ENCODE measurements around the gene SCAF11. TPM values are rescaled to one million over a fixed set of nuclear protein-coding genes. Genes with fewer than 3 reads are reported as not detected.
"Not testable (repeated sequence)": the region's sequence is repeated elsewhere in the genome, so short reads cannot be mapped to it uniquely, and the experiment has no call there.

SCAF11 gene
- total RNA-seq = 100 to 1,000 TPM; 124 to 145 (median 137) TPM

- Histone ChIP-seq H3K4me1 (peaks cover 14 to 44% (median 23%) of the 10 kb centered on the region in 3 donors), H3K27ac (peak within 1 kb of the TSS; percentile 93 to 98 (median 96)), H3K4me3 (peak within 1 kb of the TSS; percentile 78 to 88), H3K36me3 (no peaks in the 10 kb centered on the region), H3K9me3 (no peaks in the 10 kb centered on the region), H3K27me3 (no peaks in the 10 kb centered on the region)
- 0 to 2% methylated on average over 3 to 7 of the region's 54 CpGs for WGBS, 2 donors (ENCODE audit: low coverage in 1 of 2)
- ATAC-seq = peak; percentile 94
- peak; percentile 76 for TF ChIP-seq POLR2AphosphoS5 (IDR thresholded peaks at IDR 0.05)
- TF ChIP-seq EP300 (IDR thresholded peaks at IDR 0.05) = no peak
- peak; percentile 88 to 90 for TF ChIP-seq POLR2A (IDR thresholded peaks at IDR 0.05)
- TF ChIP-seq, protein P1, sequence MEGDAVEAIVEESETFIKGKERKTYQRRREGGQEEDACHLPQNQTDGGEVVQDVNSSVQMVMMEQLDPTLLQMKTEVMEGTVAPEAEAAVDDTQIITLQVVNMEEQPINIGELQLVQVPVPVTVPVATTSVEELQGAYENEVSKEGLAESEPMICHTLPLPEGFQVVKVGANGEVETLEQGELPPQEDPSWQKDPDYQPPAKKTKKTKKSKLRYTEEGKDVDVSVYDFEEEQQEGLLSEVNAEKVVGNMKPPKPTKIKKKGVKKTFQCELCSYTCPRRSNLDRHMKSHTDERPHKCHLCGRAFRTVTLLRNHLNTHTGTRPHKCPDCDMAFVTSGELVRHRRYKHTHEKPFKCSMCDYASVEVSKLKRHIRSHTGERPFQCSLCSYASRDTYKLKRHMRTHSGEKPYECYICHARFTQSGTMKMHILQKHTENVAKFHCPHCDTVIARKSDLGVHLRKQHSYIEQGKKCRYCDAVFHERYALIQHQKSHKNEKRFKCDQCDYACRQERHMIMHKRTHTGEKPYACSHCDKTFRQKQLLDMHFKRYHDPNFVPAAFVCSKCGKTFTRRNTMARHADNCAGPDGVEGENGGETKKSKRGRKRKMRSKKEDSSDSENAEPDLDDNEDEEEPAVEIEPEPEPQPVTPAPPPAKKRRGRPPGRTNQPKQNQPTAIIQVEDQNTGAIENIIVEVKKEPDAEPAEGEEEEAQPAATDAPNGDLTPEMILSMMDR (IDR thresholded peaks at IDR 0.05) = peak; percentile 65 to 99 (median 98)
Measured at GRCh38 chr12:45990468-45991283, at the start of gene SCAF11. Gene SCAF11, minus strand, starts transcription at chr12:45990574. Its CDS starts 26,407 bp downstream, at chr12:45964167.

- not testable (repeated sequence) for H3K27ac ChIP-seq, H3K4me3 ChIP-seq, ATAC-seq, H3K27me3 ChIP-seq, H3K36me3 ChIP-seq, H3K4me1 ChIP-seq
- peaks cover 0 to 15% (median 0%) of the 10 kb centered on the region in 3 donors for H3K9me3 ChIP-seq
- WGBS, 2 donors (ENCODE audit: low coverage in 1 of 2) = 0% methylated on average over 1 of the region's 4 CpGs; no CpG with 5 or more reads in 1 of the 2 donors
Measured at GRCh38 chr12:46037066-46037465, 46.7 kb upstream of the SCAF11 start.

GRCh38 chr12:46027172-46027571 lies 36.8 kb upstream of the SCAF11 start:
- no peak overlapping the region for H3K4me3 ChIP-seq
- TF ChIP-seq EP300 (IDR thresholded peaks at IDR 0.05) = no peak
- no peak for TF ChIP-seq POLR2A (IDR thresholded peaks at IDR 0.05)
- TF ChIP-seq, protein P1 (IDR thresholded peaks at IDR 0.05) = no peak
- TF ChIP-seq POLR2AphosphoS5 (IDR thresholded peaks at IDR 0.05) = no peak
- H3K9me3 ChIP-seq = peaks cover 0 to 72% (median 0%) of the 10 kb centered on the region in 3 donors
- H3K27me3 ChIP-seq = no peaks in the 10 kb centered on the region
- no peak for ATAC-seq
- H3K36me3 ChIP-seq = no peaks in the 10 kb centered on the region
- no peaks in the 10 kb centered on the region for H3K4me1 ChIP-seq
- no peak overlapping the region for H3K27ac ChIP-seq

DNA sequence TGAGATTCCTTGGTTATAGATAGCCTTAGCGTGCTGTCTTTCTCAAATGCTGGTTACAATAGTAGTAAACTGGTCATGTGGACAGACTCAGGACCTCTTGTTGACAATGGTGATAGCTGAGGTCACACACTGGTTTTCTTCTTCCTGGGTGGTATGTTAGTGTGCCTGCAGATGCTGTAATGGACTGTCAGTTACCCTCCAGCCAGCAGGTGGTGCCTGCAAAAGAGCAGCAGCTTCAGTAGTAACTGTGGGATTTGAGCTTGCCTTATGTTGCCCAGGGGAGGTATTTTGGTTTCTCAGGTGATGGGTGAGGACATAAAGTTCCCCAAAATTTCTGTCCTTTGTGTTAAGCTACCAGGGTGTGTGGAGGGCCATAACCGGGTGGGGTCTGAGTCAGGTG lies 33.7 kb upstream of the SCAF11 start:
- no peak for ATAC-seq
- WGBS, 2 donors (ENCODE audit: low coverage in 1 of 2) = 45% methylated on average over 2 of the region's 2 CpGs; no CpG with 5 or more reads in 1 of the 2 donors
- no peaks in the 10 kb centered on the region for H3K4me1 ChIP-seq
- no peak overlapping the region for H3K4me3 ChIP-seq
- H3K36me3 ChIP-seq = no peaks in the 10 kb centered on the region
- H3K9me3 ChIP-seq = peaks cover 0 to 84% (median 0%) of the 10 kb centered on the region in 3 donors
- no peaks in the 10 kb centered on the region for H3K27me3 ChIP-seq
- no peak overlapping the region for H3K27ac ChIP-seq
- TF ChIP-seq POLR2AphosphoS5 (IDR thresholded peaks at IDR 0.05) (no peak), EP300 (IDR thresholded peaks at IDR 0.05) (no peak), POLR2A (IDR thresholded peaks at IDR 0.05) (no peak)
- TF ChIP-seq, protein P1 (IDR thresholded peaks at IDR 0.05) = no peak

GRCh38 chr12:46020768-46021167 lies 30.4 kb upstream of the SCAF11 start:
- H3K36me3 ChIP-seq = no peaks in the 10 kb centered on the region
- H3K9me3 ChIP-seq = peaks cover 0 to 55% (median 0%) of the 10 kb centered on the region in 3 donors
- no peaks in the 10 kb centered on the region for H3K4me1 ChIP-seq
- H3K27me3 ChIP-seq = no peaks in the 10 kb centered on the region
- no peak overlapping the region for H3K4me3 ChIP-seq
- ATAC-seq = no peak
- no peak overlapping the region for H3K27ac ChIP-seq
- TF ChIP-seq POLR2A (IDR thresholded peaks at IDR 0.05) = no peak
- TF ChIP-seq, protein P1 (IDR thresholded peaks at IDR 0.05) = no peak
- TF ChIP-seq EP300 (IDR thresholded peaks at IDR 0.05) = no peak
- TF ChIP-seq POLR2AphosphoS5 (IDR thresholded peaks at IDR 0.05) = no peak

GRCh38 chr12:46018712-46019111 lies 28.3 kb upstream of the SCAF11 start:
- peaks cover 0 to 34% (median 0%) of the 10 kb centered on the region in 3 donors for H3K9me3 ChIP-seq
- not testable (repeated sequence) for H3K27me3 ChIP-seq, H3K4me3 ChIP-seq, H3K27ac ChIP-seq, ATAC-seq, H3K36me3 ChIP-seq, H3K4me1 ChIP-seq
- WGBS, 2 donors (ENCODE audit: low coverage in 1 of 2) = 40% methylated on average over 1 of the region's 4 CpGs; no CpG with 5 or more reads in 1 of the 2 donors

- H3K27ac ChIP-seq, ATAC-seq, H3K4me3 ChIP-seq, H3K27me3 ChIP-seq, H3K36me3 ChIP-seq, H3K4me1 ChIP-seq: not testable (repeated sequence)
- no CpG with 5 or more reads among the region's 33 CpGs for WGBS, 2 donors (ENCODE audit: low coverage in 1 of 2)
- peaks cover 0 to 26% (median 0%) of the 10 kb centered on the region in 3 donors for H3K9me3 ChIP-seq
Measured at GRCh38 chr12:46017866-46018375, 27.5 kb upstream of the SCAF11 start.
